Stimulated activated naive CD8-positive, alpha-beta T cell treated with anti-CD3 and anti-CD28 coated beads, Interleukin-15, Interleukin-2, amounts not matched to agents 100 ng/mL and 50 ng/mL, for 24 hours (primary cell): ENCODE data around the gene DHRS2.
"Not testable (repeated sequence)": the region's sequence is repeated elsewhere in the genome, so short reads cannot be mapped to it uniquely, and the experiment has no call there.

Source experiments
- H3K27ac Mint-ChIP-seq: one replicate; pipeline ENCODE4 v1.8.0; 2021; ENCODE audit warnings: mild to moderate bottlenecking, mixed read lengths
- H3K27me3 Mint-ChIP-seq: one replicate; pipeline ENCODE4 v1.8.0; 2021; ENCODE audit warnings: mixed read lengths
- H3K36me3 Mint-ChIP-seq: one replicate; pipeline ENCODE4 v1.8.0; 2021; ENCODE audit warnings: low read depth, mixed read lengths
- H3K4me1 Mint-ChIP-seq: one replicate; pipeline ENCODE4 v1.8.0; 2021; ENCODE audit warnings: low read depth, mixed read lengths
- H3K4me3 Mint-ChIP-seq: one replicate; pipeline ENCODE4 v1.8.0; 2021; ENCODE audit warnings: mild to moderate bottlenecking, mixed read lengths
- H3K9me3 Mint-ChIP-seq: one replicate; pipeline ENCODE4 v1.8.0; 2021; ENCODE audit warnings: mixed read lengths

DHRS2 gene, protein sequence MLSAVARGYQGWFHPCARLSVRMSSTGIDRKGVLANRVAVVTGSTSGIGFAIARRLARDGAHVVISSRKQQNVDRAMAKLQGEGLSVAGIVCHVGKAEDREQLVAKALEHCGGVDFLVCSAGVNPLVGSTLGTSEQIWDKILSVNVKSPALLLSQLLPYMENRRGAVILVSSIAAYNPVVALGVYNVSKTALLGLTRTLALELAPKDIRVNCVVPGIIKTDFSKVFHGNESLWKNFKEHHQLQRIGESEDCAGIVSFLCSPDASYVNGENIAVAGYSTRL

GRCh38 chr14:23636317-23637211, at the start of gene DHRS2:
Gene DHRS2, plus strand, starts transcription at chr14:23636364. Its CDS starts 2,501 bp downstream, at chr14:23638865.
- H3K27me3 Mint-ChIP-seq = no peaks in the 10 kb centered on the region
- H3K4me1 Mint-ChIP-seq = peaks cover 6% of the 10 kb centered on the region
- H3K9me3 Mint-ChIP-seq = no peaks in the 10 kb centered on the region
- H3K27ac Mint-ChIP-seq = no peak within 1 kb of the TSS
- H3K4me3 Mint-ChIP-seq = no peak within 1 kb of the TSS
- no peaks in the 10 kb centered on the region for H3K36me3 Mint-ChIP-seq

GRCh38 chr14:23588884-23589598, 47.1 kb upstream of the DHRS2 start:
- Mint-ChIP-seq H3K4me1 (peaks cover 4% of the 10 kb centered on the region), H3K9me3 (no peaks in the 10 kb centered on the region), H3K27me3 (peaks cover 4% of the 10 kb centered on the region), H3K36me3 (no peaks in the 10 kb centered on the region), H3K4me3 (no peak overlapping the region), H3K27ac (no peak overlapping the region)

- Mint-ChIP-seq H3K4me1 (peaks cover 4% of the 10 kb centered on the region), H3K27ac (no peak overlapping the region), H3K9me3 (no peaks in the 10 kb centered on the region), H3K27me3 (peaks cover 4% of the 10 kb centered on the region), H3K36me3 (no peaks in the 10 kb centered on the region), H3K4me3 (no peak overlapping the region)
These were observed 46.6 kb upstream of the DHRS2 start for GRCh38 chr14:23589606-23590005.

DNA sequence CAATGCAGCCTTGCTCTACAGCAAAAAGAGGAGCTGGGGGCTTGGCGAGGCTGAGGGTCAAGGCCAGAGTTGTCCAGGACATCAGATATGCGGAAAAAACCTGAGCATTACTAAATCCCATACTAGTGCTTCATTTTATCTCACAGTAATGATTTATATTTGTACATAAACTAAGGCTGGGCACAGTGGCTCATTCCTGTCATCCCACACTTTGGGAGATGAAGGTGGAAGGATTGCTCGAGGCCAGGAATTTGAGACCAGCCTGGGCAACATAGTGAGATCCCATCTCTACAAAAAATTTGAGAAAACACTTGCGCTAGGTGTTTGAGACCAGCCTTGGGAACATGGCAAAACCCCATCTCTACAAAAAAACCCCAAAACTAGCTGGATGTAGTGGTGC, 46.0 kb upstream of the DHRS2 start:
- Mint-ChIP-seq H3K36me3 (no peaks in the 10 kb centered on the region), H3K4me3 (no peak overlapping the region), H3K9me3 (no peaks in the 10 kb centered on the region), H3K27me3 (peaks cover 4% of the 10 kb centered on the region), H3K27ac (no peak overlapping the region), H3K4me1 (peaks cover 4% of the 10 kb centered on the region)

- not testable (repeated sequence) for H3K9me3 Mint-ChIP-seq, H3K27ac Mint-ChIP-seq, H3K4me3 Mint-ChIP-seq, H3K36me3 Mint-ChIP-seq, H3K4me1 Mint-ChIP-seq, H3K27me3 Mint-ChIP-seq
These were observed 42.0 kb upstream of the DHRS2 start for GRCh38 chr14:23594191-23594590.

GRCh38 chr14:23600322-23600707, 35.8 kb upstream of the DHRS2 start:
- Mint-ChIP-seq H3K27me3 (peaks cover 3% of the 10 kb centered on the region), H3K36me3 (no peaks in the 10 kb centered on the region), H3K4me3 (no peak overlapping the region), H3K27ac (no peak overlapping the region), H3K4me1 (peaks cover 4% of the 10 kb centered on the region), H3K9me3 (no peaks in the 10 kb centered on the region)

DNA sequence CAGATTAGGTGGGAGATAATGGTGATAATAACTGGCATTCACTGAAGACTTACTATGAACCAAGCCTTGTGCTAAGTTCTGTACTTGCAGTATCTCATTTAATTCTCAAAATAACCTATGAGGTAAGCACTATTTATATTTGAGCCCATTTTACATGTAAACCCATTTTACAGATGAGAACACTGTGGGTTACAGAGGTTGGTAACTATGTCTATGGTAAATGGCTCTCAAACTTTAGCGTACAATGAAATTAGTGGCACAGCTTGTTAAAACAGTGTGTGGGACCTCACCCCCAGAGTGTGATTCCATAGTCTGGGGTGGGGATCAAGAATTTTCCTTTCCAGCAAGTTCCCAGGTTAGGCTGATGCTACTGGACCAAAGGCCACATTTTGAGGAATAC, 35.4 kb upstream of the DHRS2 start:
- Mint-ChIP-seq H3K36me3 (no peaks in the 10 kb centered on the region), H3K4me1 (peaks cover 9% of the 10 kb centered on the region), H3K27ac (no peak overlapping the region), H3K27me3 (peaks cover 3% of the 10 kb centered on the region), H3K9me3 (no peaks in the 10 kb centered on the region), H3K4me3 (no peak overlapping the region)

- Mint-ChIP-seq H3K9me3 (no peaks in the 10 kb centered on the region), H3K27ac (no peak overlapping the region), H3K4me3 (no peak overlapping the region), H3K4me1 (peaks cover 15% of the 10 kb centered on the region), H3K27me3 (peaks cover 3% of the 10 kb centered on the region), H3K36me3 (no peaks in the 10 kb centered on the region)
These were observed 34.7 kb upstream of the DHRS2 start for GRCh38 chr14:23601424-23601823.

GRCh38 chr14:23601845-23602180, 34.4 kb upstream of the DHRS2 start:
- Mint-ChIP-seq H3K4me1 (peaks cover 19% of the 10 kb centered on the region), H3K27ac (no peak overlapping the region), H3K4me3 (no peak overlapping the region), H3K27me3 (peaks cover 3% of the 10 kb centered on the region), H3K9me3 (no peaks in the 10 kb centered on the region), H3K36me3 (no peaks in the 10 kb centered on the region)

DNA sequence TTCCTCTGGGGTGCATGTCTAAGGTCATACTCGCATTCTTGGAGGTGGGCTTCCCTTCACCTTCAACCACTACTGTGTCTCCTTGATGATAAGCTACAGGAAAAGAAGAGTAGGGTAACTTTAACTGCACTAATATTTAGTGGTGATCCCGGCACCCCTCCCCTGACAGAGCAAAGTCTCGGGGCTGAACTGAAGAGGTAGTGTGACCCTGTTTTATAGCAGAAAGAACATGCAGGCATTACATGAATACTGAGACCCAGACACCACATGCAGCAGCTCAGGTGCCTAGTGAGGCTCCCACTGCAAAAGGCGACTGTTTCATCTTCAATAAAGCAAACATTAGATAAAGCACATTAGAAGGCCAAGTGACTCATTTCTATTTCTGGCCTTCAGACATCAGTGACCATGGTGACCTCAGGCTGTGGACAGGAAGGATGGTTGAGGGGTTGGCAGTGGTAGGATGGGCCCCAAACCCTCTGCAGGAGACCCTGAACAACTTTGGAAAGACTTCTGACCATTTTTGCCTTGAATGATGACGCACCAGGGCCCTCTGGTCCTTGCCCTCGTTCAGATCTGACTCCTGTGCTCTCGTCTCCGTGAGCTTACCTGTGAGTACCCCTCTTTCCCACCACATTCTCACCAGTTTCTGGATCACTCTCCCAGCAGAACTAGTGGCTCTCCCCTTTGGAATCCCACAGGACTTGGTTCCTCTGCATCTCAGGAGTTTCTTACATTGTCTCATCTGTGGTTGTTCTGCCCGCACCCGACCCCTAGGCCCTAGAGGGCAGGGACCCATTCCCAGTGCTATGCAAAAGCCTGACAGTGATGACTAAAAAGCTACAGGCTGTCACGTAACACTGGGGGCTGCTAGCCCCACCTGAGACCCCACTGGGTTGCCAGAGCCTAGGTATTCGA, 33.7 kb upstream of the DHRS2 start:
- no peaks in the 10 kb centered on the region for H3K9me3 Mint-ChIP-seq
- no peaks in the 10 kb centered on the region for H3K36me3 Mint-ChIP-seq
- H3K4me3 Mint-ChIP-seq = no peak overlapping the region
- H3K27me3 Mint-ChIP-seq = peaks cover 3% of the 10 kb centered on the region
- peaks cover 26% of the 10 kb centered on the region for H3K4me1 Mint-ChIP-seq
- H3K27ac Mint-ChIP-seq = no peak overlapping the region

- H3K36me3 Mint-ChIP-seq = no peaks in the 10 kb centered on the region
- H3K4me1 Mint-ChIP-seq = peaks cover 26% of the 10 kb centered on the region
- peaks cover 3% of the 10 kb centered on the region for H3K27me3 Mint-ChIP-seq
- no peak overlapping the region for H3K4me3 Mint-ChIP-seq
- no peaks in the 10 kb centered on the region for H3K9me3 Mint-ChIP-seq
- no peak overlapping the region for H3K27ac Mint-ChIP-seq
These were observed 33.1 kb upstream of the DHRS2 start for GRCh38 chr14:23603103-23603502.

GRCh38 chr14:23604148-23604547, 32.0 kb upstream of the DHRS2 start:
- H3K27ac Mint-ChIP-seq = no peak overlapping the region
- H3K4me3 Mint-ChIP-seq = no peak overlapping the region
- peaks cover 6% of the 10 kb centered on the region for H3K9me3 Mint-ChIP-seq
- H3K36me3 Mint-ChIP-seq = peaks cover 4% of the 10 kb centered on the region
- H3K4me1 Mint-ChIP-seq = peaks cover 34% of the 10 kb centered on the region
- peaks cover 3% of the 10 kb centered on the region for H3K27me3 Mint-ChIP-seq

DNA sequence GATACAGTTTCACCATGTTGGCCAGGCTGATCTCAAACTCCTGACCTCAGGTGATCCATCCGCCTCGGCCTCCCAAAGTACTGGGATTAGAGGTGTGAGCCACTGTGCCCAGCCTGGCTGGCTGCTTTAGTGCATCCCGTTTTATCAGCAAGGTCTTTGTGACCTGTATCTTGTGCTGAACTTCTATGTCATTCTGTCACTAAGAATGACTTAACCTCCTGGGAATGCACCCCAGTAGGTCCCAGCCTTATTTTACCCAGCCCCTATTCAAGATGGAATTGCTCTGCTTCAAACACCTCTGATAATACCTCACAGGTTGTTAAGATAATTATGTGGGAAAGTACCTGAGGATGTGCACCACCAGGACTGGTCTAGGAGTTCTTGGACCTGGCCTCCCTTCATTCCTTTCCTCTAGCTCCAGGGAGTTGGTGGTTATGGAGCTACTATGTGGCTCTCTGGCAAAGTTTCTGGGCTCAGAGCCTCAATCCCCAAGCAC, 31.4 kb upstream of the DHRS2 start:
- Mint-ChIP-seq H3K9me3 (peaks cover 8% of the 10 kb centered on the region), H3K4me1 (peaks cover 39% of the 10 kb centered on the region), H3K36me3 (peaks cover 6% of the 10 kb centered on the region), H3K27ac (no peak overlapping the region), H3K4me3 (no peak overlapping the region), H3K27me3 (no peaks in the 10 kb centered on the region)

GRCh38 chr14:23605931-23606585, 30.1 kb upstream of the DHRS2 start:
- Mint-ChIP-seq H3K9me3 (peaks cover 8% of the 10 kb centered on the region), H3K36me3 (peaks cover 6% of the 10 kb centered on the region), H3K4me3 (peak overlapping the region; percentile 6), H3K27me3 (no peaks in the 10 kb centered on the region), H3K4me1 (peaks cover 53% of the 10 kb centered on the region), H3K27ac (peak overlapping the region; percentile 79)
